ENCODE results near the gene GOLIM4.

GRCh38 chr3:168060317-168060716 is 35.4 kb downstream of the GOLIM4 start:
- no peak for TF ChIP-seq CTCF (IDR thresholded peaks at IDR 0.05; ENCODE audit: low read depth, low read length)
- no peak for TF ChIP-seq EZH2phosphoT487 (IDR thresholded peaks at IDR 0.05; ENCODE audit: low read depth)
